CD4-positive, CD25-positive, alpha-beta regulatory T cell (primary cell): ENCODE data around the gene TMEM135. TPM values are rescaled to one million over a fixed set of nuclear protein-coding genes. Genes with fewer than 3 reads are reported as not detected.

ENCODE experiments used
- polyA plus RNA-seq, 4 donors: library from polyadenylated mRNA; unstranded; fragments of 300-500 nt; fragmentation: Illumina TruSeq; gene quantifications; one replicate each; pipeline ENCODE4 v1.2.3, GENCODE V29; 2021
- total RNA-seq: library from RNA; stranded (reverse); gene quantifications from one replicate; pipeline ENCODE4 v1.2.3, GENCODE V29; 2022

Gene TMEM135
- total and polyA plus RNA-seq, 5 donors from 2014 or later: 6.3 to 13.5 (median 9.8) TPM

Other genes starting within 250 kb of the TMEM135 start
- gene PRSS23, start 237.4 kb upstream of the TMEM135 start, total RNA-seq: not detected
- under 1 TPM in 2 of 4 donors, not detected in 2; 0.15 to 0.20 TPM for gene PRSS23, start 237.4 kb upstream of the TMEM135 start, polyA plus RNA-seq
- gene FZD4, start 82.5 kb upstream of the TMEM135 start, total RNA-seq: not detected
- not detected for gene FZD4, start 82.5 kb upstream of the TMEM135 start, polyA plus RNA-seq